ENCODE measurements around the gene OSBP2.

- TF ChIP-seq CTCF (IDR thresholded peaks at IDR 0.05), result no peak
- no peak for TF ChIP-seq EP300 (IDR thresholded peaks at IDR 0.05)
Observed at GRCh38 chr22:30905696-30906341, 211.1 kb downstream of the OSBP2 start.
